Fibroblast of villous mesenchyme (primary cell): ENCODE data around the gene AFG1L. TPM values are rescaled to one million over a fixed set of nuclear protein-coding genes. Genes with fewer than 3 reads are reported as not detected.
"Not testable (repeated sequence)": the region's sequence is repeated elsewhere in the genome, so short reads cannot be mapped to it uniquely, and the experiment has no call there.

Source experiments
- DNase-seq: peaks from one replicate; pipeline ENCODE4 v3.0.0-alpha.2; 2010; ENCODE audit warnings: low read depth
- H3K4me3 ChIP-seq: 2 replicates; pipeline ENCODE4 v1.5.1; 2011; ENCODE audit warnings: low read depth, mild to moderate bottlenecking, low read length
- CTCF ChIP-seq: IDR thresholded peaks from 2 replicates; pipeline ENCODE4 v1.5.1; 2012; ENCODE audit warnings: low read depth, mild to moderate bottlenecking, low read length; ENCODE audit not compliant: insufficient read depth
- total RNA-seq: library from RNA; depleted of rRNA; stranded (reverse); fragments of >200 nt; gene quantifications from 2 replicates; pipeline ENCODE4 v1.2.3, GENCODE V29; 2012

The AFG1L gene
- total RNA-seq, 1 donor: 6.0 TPM

- no peak overlapping the region for H3K4me3 ChIP-seq
- no peak for TF ChIP-seq CTCF
These were observed 15.0 kb downstream of the AFG1L start for GRCh38 chr6:108309844-108310243.

GRCh38 chr6:108312605-108313004 is 17.8 kb downstream of the AFG1L start:
- DNase-seq: no peak
- TF ChIP-seq CTCF: no peak
- no peak overlapping the region for H3K4me3 ChIP-seq

More at GRCh38 chr6:108309844-108310243, 15.0 kb downstream of the AFG1L start:
- no peak for DNase-seq

GRCh38 chr6:108321253-108321747 is 26.4 kb downstream of the AFG1L start:
- no peak overlapping the region for H3K4me3 ChIP-seq
- no peak for DNase-seq
- no peak for TF ChIP-seq CTCF

GRCh38 chr6:108322728-108323127 is 27.9 kb downstream of the AFG1L start:
- no peak overlapping the region for H3K4me3 ChIP-seq
- no peak for DNase-seq
- TF ChIP-seq CTCF: no peak

- H3K4me3 ChIP-seq: no peak overlapping the region
- no peak for DNase-seq
- TF ChIP-seq CTCF: no peak
These were observed 29.0 kb downstream of the AFG1L start for GRCh38 chr6:108323710-108324466.

- not testable (repeated sequence) for DNase-seq, H3K4me3 ChIP-seq
These were observed 35.4 kb downstream of the AFG1L start for GRCh38 chr6:108330221-108330785.

- no peak for TF ChIP-seq CTCF
- no peak for DNase-seq
- H3K4me3 ChIP-seq: no peak overlapping the region
These were observed 36.0 kb downstream of the AFG1L start for GRCh38 chr6:108330806-108331205.
